ENCODE measurements around the gene EME1.
"Not testable (repeated sequence)": the region's sequence is repeated elsewhere in the genome, so short reads cannot be mapped to it uniquely, and the experiment has no call there.

Gene EME1

DNA sequence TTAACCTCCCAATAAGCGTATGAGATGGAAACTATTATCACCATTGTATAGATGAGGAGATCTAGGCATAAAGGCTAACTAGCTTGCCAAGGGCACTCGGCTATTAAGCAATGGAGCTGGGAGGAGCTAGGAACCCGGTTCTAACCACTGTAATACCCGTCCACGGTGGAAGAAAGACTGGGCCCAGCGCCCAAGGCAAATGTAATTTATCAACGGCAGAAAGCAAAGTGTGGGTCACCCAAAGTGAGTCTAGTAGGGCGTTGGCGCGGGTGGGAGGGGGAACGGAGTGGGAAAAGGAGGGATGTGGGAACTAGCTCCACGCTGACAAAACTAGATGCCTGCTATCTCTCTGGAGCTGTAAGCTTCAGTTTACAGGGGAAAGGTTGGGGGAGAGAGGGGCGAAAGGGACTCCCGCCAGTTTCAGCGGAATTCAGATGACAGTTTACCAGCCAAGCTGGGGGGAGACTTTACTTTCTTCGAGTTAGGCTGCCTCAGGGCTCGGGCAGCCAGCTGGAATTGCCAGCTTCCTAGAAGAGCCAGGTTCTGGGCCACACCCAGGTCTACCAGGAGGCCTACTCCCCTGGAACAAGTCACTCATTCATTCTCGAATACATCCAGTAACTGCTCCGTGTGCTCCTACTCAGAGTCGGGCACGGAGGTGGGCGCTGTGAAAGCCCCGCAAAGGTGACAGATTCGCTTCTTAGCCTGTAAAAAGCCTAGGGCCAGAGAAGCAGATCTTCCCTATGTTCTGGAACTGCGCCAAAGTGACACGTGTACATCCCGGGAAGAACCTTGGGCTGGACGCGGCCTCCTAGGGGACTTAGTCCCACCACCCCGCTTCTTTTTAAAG lies 23.5 kb downstream of the EME1 start:
- peaks cover 38% of the 10 kb centered on the region for H3K4me1 Mint-ChIP-seq
- no peaks in the 10 kb centered on the region for H3K27me3 Mint-ChIP-seq
- no peak for DNase-seq (ENCODE audit: low spot score in 2 of 2)
- H3K4me3 Mint-ChIP-seq = peak overlapping the region; percentile 80
- ATAC-seq (replicated peaks; ENCODE audit: extremely low read depth, poor library complexity, severe bottlenecking) = peak; percentile 25
- H3K36me3 Mint-ChIP-seq (ENCODE audit: insufficient read depth) = peaks cover 35% of the 10 kb centered on the region
- H3K27ac Mint-ChIP-seq (ENCODE audit: low read depth) = peak overlapping the region; percentile 62
- no peaks in the 10 kb centered on the region for H3K9me3 Mint-ChIP-seq

GRCh38 chr17:50397111-50397918 lies 24.3 kb downstream of the EME1 start, which contains the start of gene LRRC59:
LRRC59 (minus strand) TSS chr17:50397523; CDS start chr17:50397317, 206 bp downstream.
- DNase-seq (ENCODE audit: low spot score in 2 of 2) (peak; percentile 92 to 98), ATAC-seq (replicated peaks; ENCODE audit: extremely low read depth, poor library complexity, severe bottlenecking) (peak; percentile 93)
- Mint-ChIP-seq H3K4me1 (peaks cover 38% of the 10 kb centered on the region), H3K36me3 (ENCODE audit: insufficient read depth) (peaks cover 27% of the 10 kb centered on the region), H3K27me3 (no peaks in the 10 kb centered on the region), H3K4me3 (peak within 1 kb of the TSS; percentile 80), H3K27ac (ENCODE audit: low read depth) (peak within 1 kb of the TSS; percentile 62), H3K9me3 (no peaks in the 10 kb centered on the region)

DNA sequence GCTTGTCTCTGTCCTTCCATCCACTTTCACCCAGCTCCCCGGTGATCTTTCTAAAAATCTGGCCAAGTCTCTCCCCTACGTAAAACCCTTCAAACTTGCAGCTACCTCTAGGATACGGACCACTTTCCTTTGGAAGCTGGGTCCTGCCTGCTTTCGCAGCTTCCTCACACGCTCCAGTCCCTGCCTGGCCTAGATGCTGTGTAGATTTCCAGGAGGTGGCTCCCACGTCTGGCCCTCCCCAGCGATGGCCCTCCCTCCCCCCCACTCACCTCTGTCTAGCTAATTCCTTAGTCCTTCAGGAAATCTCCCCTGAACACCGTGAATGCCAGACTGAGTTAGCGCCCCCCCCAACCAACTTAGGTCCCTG lies 24.9 kb downstream of the EME1 start:
- Mint-ChIP-seq H3K36me3 (ENCODE audit: insufficient read depth) (peaks cover 21% of the 10 kb centered on the region), H3K4me1 (peaks cover 38% of the 10 kb centered on the region), H3K27ac (ENCODE audit: low read depth) (peak overlapping the region; percentile 62), H3K27me3 (peaks cover 1% of the 10 kb centered on the region), H3K4me3 (peak overlapping the region; percentile 80), H3K9me3 (no peaks in the 10 kb centered on the region)
- DNase-seq (ENCODE audit: low spot score in 2 of 2) (no peak), ATAC-seq (replicated peaks; ENCODE audit: extremely low read depth, poor library complexity, severe bottlenecking) (no peak)

- not testable (repeated sequence) for H3K27me3 Mint-ChIP-seq; ATAC-seq (replicated peaks; ENCODE audit: extremely low read depth, poor library complexity, severe bottlenecking); H3K27ac Mint-ChIP-seq (ENCODE audit: low read depth); DNase-seq (ENCODE audit: low spot score in 2 of 2); H3K9me3 Mint-ChIP-seq
- H3K4me3 Mint-ChIP-seq = peak overlapping the region; percentile 80
- peaks cover 30% of the 10 kb centered on the region for H3K4me1 Mint-ChIP-seq
- H3K36me3 Mint-ChIP-seq (ENCODE audit: insufficient read depth) = peaks cover 15% of the 10 kb centered on the region
These were observed 25.6 kb downstream of the EME1 start for GRCh38 chr17:50398672-50399071.

DNA sequence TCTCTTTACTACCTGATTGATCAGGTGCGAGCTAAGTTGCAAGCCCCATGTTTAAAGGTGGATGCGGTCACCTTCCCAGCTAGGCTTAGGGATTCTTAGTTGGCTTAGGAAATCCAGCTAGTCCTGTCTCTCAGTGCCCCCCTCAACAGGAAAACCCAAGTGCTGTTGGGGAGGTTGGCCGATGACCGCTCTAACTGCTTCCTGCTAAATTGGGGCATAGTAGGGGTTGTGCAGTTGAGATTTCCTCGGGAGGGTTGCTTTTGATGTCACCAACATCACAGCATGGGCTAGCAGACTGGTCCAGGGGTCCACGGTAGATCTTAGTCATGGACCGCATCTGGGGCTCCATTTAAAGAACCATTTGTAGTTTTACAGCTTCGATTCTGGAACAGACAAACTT lies 26.6 kb downstream of the EME1 start:
- not testable (repeated sequence) for H3K9me3 Mint-ChIP-seq
- H3K4me1 Mint-ChIP-seq = peaks cover 22% of the 10 kb centered on the region

GRCh38 chr17:50405351-50405750 lies 32.3 kb downstream of the EME1 start:
- H3K4me1 Mint-ChIP-seq; DNase-seq (ENCODE audit: low spot score in 2 of 2); H3K9me3 Mint-ChIP-seq; ATAC-seq (replicated peaks; ENCODE audit: extremely low read depth, poor library complexity, severe bottlenecking); H3K36me3 Mint-ChIP-seq (ENCODE audit: insufficient read depth); H3K27ac Mint-ChIP-seq (ENCODE audit: low read depth); H3K4me3 Mint-ChIP-seq: not testable (repeated sequence)
- H3K27me3 Mint-ChIP-seq = peaks cover 41% of the 10 kb centered on the region

More for the DNA sequence above, 26.6 kb downstream of the EME1 start:
- H3K27me3 Mint-ChIP-seq = peaks cover 18% of the 10 kb centered on the region
- H3K4me3 Mint-ChIP-seq; H3K36me3 Mint-ChIP-seq (ENCODE audit: insufficient read depth); ATAC-seq (replicated peaks; ENCODE audit: extremely low read depth, poor library complexity, severe bottlenecking); H3K27ac Mint-ChIP-seq (ENCODE audit: low read depth); DNase-seq (ENCODE audit: low spot score in 2 of 2): not testable (repeated sequence)

- Mint-ChIP-seq H3K4me3 (no peak overlapping the region), H3K4me1 (no peaks in the 10 kb centered on the region), H3K27ac (ENCODE audit: low read depth) (no peak overlapping the region), H3K9me3 (no peaks in the 10 kb centered on the region), H3K27me3 (peaks cover 41% of the 10 kb centered on the region), H3K36me3 (ENCODE audit: insufficient read depth) (peaks cover 1% of the 10 kb centered on the region)
- no peak for ATAC-seq (replicated peaks; ENCODE audit: extremely low read depth, poor library complexity, severe bottlenecking)
- DNase-seq (ENCODE audit: low spot score in 2 of 2) = no peak
These were observed 33.5 kb downstream of the EME1 start for GRCh38 chr17:50406578-50406977.

GRCh38 chr17:50407921-50408320 lies 34.9 kb downstream of the EME1 start:
- Mint-ChIP-seq H3K9me3 (no peaks in the 10 kb centered on the region), H3K4me3 (no peak overlapping the region), H3K36me3 (ENCODE audit: insufficient read depth) (peaks cover 1% of the 10 kb centered on the region), H3K27me3 (peaks cover 40% of the 10 kb centered on the region), H3K27ac (ENCODE audit: low read depth) (no peak overlapping the region), H3K4me1 (no peaks in the 10 kb centered on the region)
- DNase-seq (ENCODE audit: low spot score in 2 of 2) (no peak), ATAC-seq (replicated peaks; ENCODE audit: extremely low read depth, poor library complexity, severe bottlenecking) (no peak)

GRCh38 chr17:50412188-50412732 lies 39.2 kb downstream of the EME1 start:
- Mint-ChIP-seq H3K27me3 (peaks cover 11% of the 10 kb centered on the region), H3K36me3 (ENCODE audit: insufficient read depth) (no peaks in the 10 kb centered on the region), H3K9me3 (no peaks in the 10 kb centered on the region), H3K27ac (ENCODE audit: low read depth) (no peak overlapping the region), H3K4me3 (no peak overlapping the region), H3K4me1 (no peaks in the 10 kb centered on the region)
- ATAC-seq (replicated peaks; ENCODE audit: extremely low read depth, poor library complexity, severe bottlenecking) (no peak), DNase-seq (ENCODE audit: low spot score in 2 of 2) (no peak)

DNA sequence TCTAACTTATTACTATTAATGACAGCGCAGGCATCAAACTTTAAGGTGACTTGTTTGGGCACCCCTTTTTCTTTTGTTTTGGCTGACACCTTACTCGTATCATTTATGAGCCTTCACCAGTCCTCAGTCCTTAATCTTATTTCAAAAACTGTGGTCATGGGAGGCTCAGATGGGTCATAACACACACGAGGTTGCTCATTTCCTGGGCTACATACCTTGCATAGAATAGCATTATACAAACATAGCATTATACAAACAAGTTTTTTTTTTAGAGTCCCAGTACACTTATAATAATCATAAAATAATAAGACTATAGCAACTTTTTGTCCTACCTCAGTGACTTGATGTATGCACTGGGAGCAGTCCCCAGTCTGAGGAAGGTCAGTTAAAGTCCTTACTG lies 41.8 kb downstream of the EME1 start:
- Mint-ChIP-seq H3K4me3 (no peak overlapping the region), H3K4me1 (no peaks in the 10 kb centered on the region), H3K9me3 (no peaks in the 10 kb centered on the region), H3K27ac (ENCODE audit: low read depth) (no peak overlapping the region), H3K27me3 (peaks cover 11% of the 10 kb centered on the region), H3K36me3 (ENCODE audit: insufficient read depth) (no peaks in the 10 kb centered on the region)
- ATAC-seq (replicated peaks; ENCODE audit: extremely low read depth, poor library complexity, severe bottlenecking) (no peak), DNase-seq (ENCODE audit: low spot score in 2 of 2) (no peak)

DNA sequence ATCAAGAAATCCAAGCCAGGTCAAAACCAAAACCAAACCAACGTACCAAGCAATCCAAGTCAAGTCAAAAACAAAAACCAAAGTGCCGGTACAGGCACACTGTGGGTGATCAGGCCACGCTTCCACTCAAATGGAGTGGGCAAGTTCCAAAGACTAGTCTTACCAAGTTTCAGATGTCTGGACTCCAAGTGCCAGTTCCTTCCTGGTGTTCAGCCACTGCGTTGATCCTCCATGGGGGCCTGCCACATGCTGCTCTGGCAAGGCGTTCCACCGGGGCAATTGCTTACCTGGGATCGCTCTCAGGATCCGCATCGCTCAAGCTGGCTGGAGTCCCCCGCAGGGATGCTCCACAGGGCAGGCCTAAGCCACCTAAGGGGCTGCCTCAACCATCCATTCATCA lies 46.5 kb downstream of the EME1 start:
- H3K27ac Mint-ChIP-seq (ENCODE audit: low read depth); H3K4me3 Mint-ChIP-seq; ATAC-seq (replicated peaks; ENCODE audit: extremely low read depth, poor library complexity, severe bottlenecking); H3K9me3 Mint-ChIP-seq; H3K36me3 Mint-ChIP-seq (ENCODE audit: insufficient read depth); DNase-seq (ENCODE audit: low spot score in 2 of 2): not testable (repeated sequence)
- Mint-ChIP-seq H3K27me3 (peaks cover 11% of the 10 kb centered on the region), H3K4me1 (peaks cover 10% of the 10 kb centered on the region)

DNA sequence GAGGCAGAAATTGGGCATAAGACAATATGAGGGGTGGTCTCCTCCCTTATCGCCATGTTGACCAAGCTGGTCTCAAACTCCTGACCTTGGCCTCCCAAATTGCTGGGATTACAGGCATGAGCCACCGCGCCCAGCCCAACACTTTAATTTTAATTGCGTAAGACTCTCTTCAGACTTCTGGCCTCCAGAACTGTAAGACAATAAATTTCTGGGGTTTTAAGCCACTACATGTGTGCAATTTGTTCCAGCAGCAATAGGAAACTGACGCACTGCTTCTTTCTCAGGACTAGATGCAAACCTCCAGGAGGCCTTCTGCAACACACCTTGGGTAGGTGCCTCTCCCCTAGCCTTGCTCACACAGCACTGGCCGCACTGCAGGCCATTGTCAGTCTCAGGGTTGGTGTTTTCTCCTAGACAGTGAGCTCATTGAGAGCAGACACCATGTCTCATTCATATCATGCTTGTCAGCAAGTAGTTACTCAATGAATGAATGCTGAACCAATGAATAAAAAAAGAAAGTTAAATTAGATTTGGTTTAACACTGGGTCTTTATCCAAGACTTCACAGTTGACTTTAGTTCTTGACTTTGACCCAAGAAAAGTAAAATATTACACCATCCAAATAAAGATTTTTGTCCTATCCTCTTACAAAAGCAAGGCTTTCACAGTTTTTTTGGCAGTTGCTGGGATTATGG lies 47.5 kb downstream of the EME1 start:
- peak overlapping the region; percentile 82 for H3K27ac Mint-ChIP-seq (ENCODE audit: low read depth)

More for the DNA sequence above, 47.5 kb downstream of the EME1 start:
- no peak for DNase-seq (ENCODE audit: low spot score in 2 of 2)
- peak overlapping the region; percentile 61 for H3K4me3 Mint-ChIP-seq
- no peak for ATAC-seq (replicated peaks; ENCODE audit: extremely low read depth, poor library complexity, severe bottlenecking)
- H3K4me1 Mint-ChIP-seq = peaks cover 16% of the 10 kb centered on the region
- peaks cover 11% of the 10 kb centered on the region for H3K27me3 Mint-ChIP-seq
- H3K9me3 Mint-ChIP-seq = no peaks in the 10 kb centered on the region
- peaks cover 1% of the 10 kb centered on the region for H3K36me3 Mint-ChIP-seq (ENCODE audit: insufficient read depth)
